HEK293 (cell line): ENCODE results near the gene DCAF15.

Experiments used
- CTCF ChIA-PET: fragments of 350-600 bp; formaldehyde crosslinking; extraction: SDS; loops from one replicate; lab custom pipeline; 2021; ENCODE audit warnings: antibody characterized with exemption; lab: Yijun Ruan, JAX
- POLR2A ChIA-PET: fragments of 300-600 bp; formaldehyde crosslinking; extraction: SDS; loops from one replicate; lab custom pipeline; 2020; ENCODE audit warnings: antibody characterized with exemption, inconsistent platforms; lab: Yijun Ruan, JAX
- H3K27ac ChIP-seq: fragments of 200-500 bp; sonication (Bioruptor generic); 2 replicates; pipeline ENCODE4 v1.5.1; 2014; ENCODE audit warnings: low read depth, low read length, control low read depth, inconsistent platforms; ENCODE audit errors: extremely low read depth
- H3K36me3 ChIP-seq, 2 experiments: fragments of 200-500 bp in 1 of 2; sonication (Bioruptor generic) in 1 of 2; 1 replicate in 1 of 2; 2 replicates in 1 of 2; pipeline ENCODE4 v1.5.1; 2014 to 2017; ENCODE audit warnings: inconsistent platforms in 2 of 2, low read length in 2 of 2; ENCODE audit not compliant: control insufficient read depth in 2 of 2, insufficient read depth in 1 of 2
- H3K4me1 ChIP-seq: fragments of 200-500 bp; sonication (Bioruptor generic); 2 replicates; pipeline ENCODE4 v1.5.1; 2014; ENCODE audit warnings: mild to moderate bottlenecking, low read length, inconsistent platforms; ENCODE audit not compliant: control insufficient read depth, insufficient read depth
- H3K4me3 ChIP-seq: 2 replicates; pipeline ENCODE4 v1.5.1; 2011; ENCODE audit warnings: low read depth, mild to moderate bottlenecking, control low read depth, low read length, moderate library complexity
- H3K9me3 ChIP-seq: fragments of 200-500 bp; sonication (Bioruptor generic); 2 replicates; pipeline ENCODE4 v1.5.1; 2014; ENCODE audit warnings: low read depth, low read length, inconsistent platforms; ENCODE audit not compliant: control insufficient read depth, insufficient read depth
- EGR2 ChIP-seq: fragments of 450-650 bp; formaldehyde crosslinking; IDR thresholded peaks from 2 replicates; pipeline ENCODE4 v1.5.1; 2016; ENCODE audit warnings: low read depth, missing biosample characterization, missing genetic modification characterization
- KLF16 ChIP-seq: fragments of 450-650 bp; formaldehyde crosslinking; IDR thresholded peaks from 2 replicates; pipeline ENCODE4 v1.5.1; 2017; ENCODE audit warnings: missing biosample characterization, missing genetic modification characterization
- KLF17 ChIP-seq: fragments of 450-650 bp; formaldehyde crosslinking; IDR thresholded peaks from 2 replicates; pipeline ENCODE4 v1.5.1; 2016; ENCODE audit warnings: missing biosample characterization, missing genetic modification characterization
- MYNN ChIP-seq: fragments of 450-650 bp; formaldehyde crosslinking; IDR thresholded peaks from 2 replicates; pipeline ENCODE4 v1.5.1; 2016; ENCODE audit warnings: missing biosample characterization, missing genetic modification characterization, borderline replicate concordance
- PATZ1 ChIP-seq: fragments of 450-650 bp; formaldehyde crosslinking; IDR thresholded peaks from 2 replicates; pipeline ENCODE4 v1.5.1; 2016; ENCODE audit warnings: missing biosample characterization, missing genetic modification characterization
- RBAK ChIP-seq: fragments of 450-650 bp; formaldehyde crosslinking; IDR thresholded peaks from 2 replicates; pipeline ENCODE4 v1.5.1; 2016; ENCODE audit warnings: missing biosample characterization, missing genetic modification characterization
- SCRT2 ChIP-seq: fragments of 450-650 bp; formaldehyde crosslinking; IDR thresholded peaks from 2 replicates; pipeline ENCODE4 v1.5.1; 2016; ENCODE audit warnings: missing biosample characterization, missing genetic modification characterization
- SP3 ChIP-seq: fragments of 450-650 bp; formaldehyde crosslinking; IDR thresholded peaks from 2 replicates; pipeline ENCODE4 v1.5.1; 2016; ENCODE audit warnings: missing biosample characterization, missing genetic modification characterization
- SP7 ChIP-seq: fragments of 450-650 bp; formaldehyde crosslinking; IDR thresholded peaks from 2 replicates; pipeline ENCODE4 v1.5.1; 2016; ENCODE audit warnings: missing biosample characterization, missing genetic modification characterization
- YY1 ChIP-seq: fragments of 450-650 bp; formaldehyde crosslinking; IDR thresholded peaks from 2 replicates; pipeline ENCODE4 v1.5.1; 2018; ENCODE audit warnings: missing biosample characterization, missing genetic modification characterization
- ZBTB7A ChIP-seq: fragments of 450-650 bp; formaldehyde crosslinking; IDR thresholded peaks from 2 replicates; pipeline ENCODE4 v1.5.1; 2016; ENCODE audit warnings: low read depth, missing biosample characterization, missing genetic modification characterization
- ZIC2 ChIP-seq: fragments of 450-650 bp; formaldehyde crosslinking; IDR thresholded peaks from 2 replicates; pipeline ENCODE4 v1.5.1; 2016; ENCODE audit warnings: missing biosample characterization, missing genetic modification characterization
- ZNF239 ChIP-seq: fragments of 450-650 bp; formaldehyde crosslinking; IDR thresholded peaks from 2 replicates; pipeline ENCODE4 v1.5.1; 2016; ENCODE audit warnings: missing biosample characterization, missing genetic modification characterization
- ZNF398 ChIP-seq: fragments of 450-650 bp; formaldehyde crosslinking; IDR thresholded peaks from 2 replicates; pipeline ENCODE4 v1.5.1; 2017; ENCODE audit warnings: missing biosample characterization, missing genetic modification characterization
- ZNF585B ChIP-seq: fragments of 450-650 bp; formaldehyde crosslinking; IDR thresholded peaks from 2 replicates; pipeline ENCODE4 v1.5.1; 2016; ENCODE audit warnings: missing biosample characterization, missing genetic modification characterization
- ZNF658 ChIP-seq: fragments of 450-650 bp; formaldehyde crosslinking; IDR thresholded peaks from 2 replicates; pipeline ENCODE4; 2016; ENCODE audit warnings: missing biosample characterization, missing genetic modification characterization
- ZNF76 ChIP-seq: fragments of 450-650 bp; formaldehyde crosslinking; IDR thresholded peaks from 2 replicates; pipeline ENCODE4; 2016; ENCODE audit warnings: low read depth, missing biosample characterization, missing genetic modification characterization, borderline replicate concordance
- ZSCAN18 ChIP-seq: fragments of 450-650 bp; formaldehyde crosslinking; IDR thresholded peaks from 2 replicates; pipeline ENCODE4 v1.5.1; 2016; ENCODE audit warnings: missing biosample characterization, missing genetic modification characterization
- TF ChIP-seq, protein P1 (sequence below): fragments of 450-650 bp; IDR thresholded peaks from 2 replicates; pipeline ENCODE4 v1.5.1; 2018; ENCODE audit warnings: missing biosample characterization, mild to moderate bottlenecking, missing genetic modification characterization
- TF ChIP-seq, protein P2 (sequence below): sonication (generic); formaldehyde crosslinking; IDR thresholded peaks from 2 replicates; pipeline ENCODE4 v1.8.1; 2022; ENCODE audit warnings: mild to moderate bottlenecking, moderate library complexity, missing genetic modification reagents
- TF ChIP-seq, protein P3 (sequence below): fragments of 450-650 bp; formaldehyde crosslinking; conservative IDR thresholded peaks from 2 replicates; pipeline ENCODE4 v1.5.1; 2016; ENCODE audit warnings: low read depth, missing biosample characterization, missing genetic modification characterization

DCAF15 gene

GRCh38 chr19:14005349-14006084 lies 53.2 kb downstream of the DCAF15 start (continued):
- no peak for TF ChIP-seq RBAK (tag by site-specific recombination)
- no peak for TF ChIP-seq ZIC2 (tag by site-specific recombination)
- no peak for TF ChIP-seq ZNF585B (tag by site-specific recombination)
- TF ChIP-seq, protein P1, sequence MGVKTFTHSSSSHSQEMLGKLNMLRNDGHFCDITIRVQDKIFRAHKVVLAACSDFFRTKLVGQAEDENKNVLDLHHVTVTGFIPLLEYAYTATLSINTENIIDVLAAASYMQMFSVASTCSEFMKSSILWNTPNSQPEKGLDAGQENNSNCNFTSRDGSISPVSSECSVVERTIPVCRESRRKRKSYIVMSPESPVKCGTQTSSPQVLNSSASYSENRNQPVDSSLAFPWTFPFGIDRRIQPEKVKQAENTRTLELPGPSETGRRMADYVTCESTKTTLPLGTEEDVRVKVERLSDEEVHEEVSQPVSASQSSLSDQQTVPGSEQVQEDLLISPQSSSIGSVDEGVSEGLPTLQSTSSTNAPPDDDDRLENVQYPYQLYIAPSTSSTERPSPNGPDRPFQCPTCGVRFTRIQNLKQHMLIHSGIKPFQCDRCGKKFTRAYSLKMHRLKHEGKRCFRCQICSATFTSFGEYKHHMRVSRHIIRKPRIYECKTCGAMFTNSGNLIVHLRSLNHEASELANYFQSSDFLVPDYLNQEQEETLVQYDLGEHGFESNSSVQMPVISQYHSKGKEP (tag by site-specific recombination), result no peak
- no peak for TF ChIP-seq ZNF239
- no peak for TF ChIP-seq ZSCAN18 (tag by site-specific recombination)

DNA sequence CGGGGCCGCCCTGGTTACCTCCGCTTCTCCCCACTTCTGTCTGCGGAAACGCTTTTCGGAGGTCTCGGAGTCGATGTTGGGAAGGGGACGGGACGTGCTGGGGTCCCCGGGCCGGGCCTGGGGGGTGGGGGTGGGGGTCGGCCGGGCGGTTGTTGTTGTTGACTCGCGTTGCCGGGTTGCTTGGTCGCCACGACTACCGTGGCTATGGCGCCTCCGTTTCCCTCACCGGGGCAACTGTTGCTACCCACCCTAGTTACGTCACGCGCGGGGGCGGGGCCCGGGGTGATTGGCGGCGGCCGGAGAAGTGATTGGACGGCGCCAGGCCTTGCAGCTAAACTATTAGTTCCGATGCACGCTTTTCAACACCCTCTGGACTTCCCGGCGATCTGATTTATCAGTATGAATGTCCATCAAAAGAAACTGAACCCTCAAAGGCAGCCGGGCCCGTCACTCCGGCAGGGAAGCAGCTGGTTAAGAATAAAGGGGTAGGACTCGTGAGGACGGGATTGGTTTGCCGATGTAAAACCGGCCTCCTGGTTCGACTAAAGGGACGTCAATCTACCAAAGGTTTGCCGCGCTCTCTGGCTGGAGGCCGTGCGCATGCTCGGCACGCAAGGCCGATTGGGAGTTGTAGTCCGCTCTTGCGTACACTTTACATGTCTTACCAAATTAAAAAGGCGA lies 53.9 kb downstream of the DCAF15 start, which contains the start of gene RFX1:
Gene RFX1, minus strand, starts transcription at position 236 of the 681 bp plus-strand sequence. CDS start 12,477 bp downstream, outside the sequence.
- Histone ChIP-seq H3K27ac (peak within 1 kb of the TSS; percentile 89), H3K36me3 (no peaks in the 10 kb centered on the region), H3K9me3 (no peaks in the 10 kb centered on the region), H3K4me3 (peak within 1 kb of the TSS; percentile 92), H3K4me1 (no peaks in the 10 kb centered on the region)
- ChIA-PET POLR2A (interaction anchor here (0.5 to 2.5 kb wide), 16 partner anchors 10 to 812 kb away, joined by 3 to 11 read pairs (median 4); partner anchors contain the start of genes DCAF15 and IL27RA), CTCF (interaction anchor here (0.7 to 2.1 kb wide), 6 partner anchors 22 to 97 kb away, joined by 3 to 7 read pairs (median 4); partner anchors contain the start of gene RLN3)
- TF ChIP-seq SP7 (no peak), ZNF398 (no peak), ZNF658 (tag by site-specific recombination) (no peak), KLF16 (tag by site-specific recombination) (0 out of 2 replicates have a peak, but pooled peaks have one; percentile 18), ZBTB7A (tag by site-specific recombination) (peak; percentile 60; the same call in 1 of the 2 replicates), SP3 (tag by site-specific recombination) (peak; percentile 94), ZNF76 (peak; percentile 97), EGR2 (tag by site-specific recombination) (0 out of 2 replicates have a peak, but pooled peaks have one; percentile 19), YY1 (tag by site-specific recombination) (peak; percentile 53), SCRT2 (tag by site-specific recombination) (peak; percentile 99), MYNN (peak; percentile 97), ZIC2 (tag by site-specific recombination) (no peak), KLF17 (tag by site-specific recombination) (no peak), PATZ1 (peak; percentile 59)
- TF ChIP-seq, protein P2, sequence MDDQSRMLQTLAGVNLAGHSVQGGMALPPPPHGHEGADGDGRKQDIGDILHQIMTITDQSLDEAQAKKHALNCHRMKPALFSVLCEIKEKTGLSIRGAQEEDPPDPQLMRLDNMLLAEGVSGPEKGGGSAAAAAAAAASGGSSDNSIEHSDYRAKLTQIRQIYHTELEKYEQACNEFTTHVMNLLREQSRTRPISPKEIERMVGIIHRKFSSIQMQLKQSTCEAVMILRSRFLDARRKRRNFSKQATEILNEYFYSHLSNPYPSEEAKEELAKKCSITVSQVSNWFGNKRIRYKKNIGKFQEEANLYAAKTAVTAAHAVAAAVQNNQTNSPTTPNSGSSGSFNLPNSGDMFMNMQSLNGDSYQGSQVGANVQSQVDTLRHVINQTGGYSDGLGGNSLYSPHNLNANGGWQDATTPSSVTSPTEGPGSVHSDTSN (CRISPR knock-in tag), result peak; percentile 99
- TF ChIP-seq, protein P3, sequence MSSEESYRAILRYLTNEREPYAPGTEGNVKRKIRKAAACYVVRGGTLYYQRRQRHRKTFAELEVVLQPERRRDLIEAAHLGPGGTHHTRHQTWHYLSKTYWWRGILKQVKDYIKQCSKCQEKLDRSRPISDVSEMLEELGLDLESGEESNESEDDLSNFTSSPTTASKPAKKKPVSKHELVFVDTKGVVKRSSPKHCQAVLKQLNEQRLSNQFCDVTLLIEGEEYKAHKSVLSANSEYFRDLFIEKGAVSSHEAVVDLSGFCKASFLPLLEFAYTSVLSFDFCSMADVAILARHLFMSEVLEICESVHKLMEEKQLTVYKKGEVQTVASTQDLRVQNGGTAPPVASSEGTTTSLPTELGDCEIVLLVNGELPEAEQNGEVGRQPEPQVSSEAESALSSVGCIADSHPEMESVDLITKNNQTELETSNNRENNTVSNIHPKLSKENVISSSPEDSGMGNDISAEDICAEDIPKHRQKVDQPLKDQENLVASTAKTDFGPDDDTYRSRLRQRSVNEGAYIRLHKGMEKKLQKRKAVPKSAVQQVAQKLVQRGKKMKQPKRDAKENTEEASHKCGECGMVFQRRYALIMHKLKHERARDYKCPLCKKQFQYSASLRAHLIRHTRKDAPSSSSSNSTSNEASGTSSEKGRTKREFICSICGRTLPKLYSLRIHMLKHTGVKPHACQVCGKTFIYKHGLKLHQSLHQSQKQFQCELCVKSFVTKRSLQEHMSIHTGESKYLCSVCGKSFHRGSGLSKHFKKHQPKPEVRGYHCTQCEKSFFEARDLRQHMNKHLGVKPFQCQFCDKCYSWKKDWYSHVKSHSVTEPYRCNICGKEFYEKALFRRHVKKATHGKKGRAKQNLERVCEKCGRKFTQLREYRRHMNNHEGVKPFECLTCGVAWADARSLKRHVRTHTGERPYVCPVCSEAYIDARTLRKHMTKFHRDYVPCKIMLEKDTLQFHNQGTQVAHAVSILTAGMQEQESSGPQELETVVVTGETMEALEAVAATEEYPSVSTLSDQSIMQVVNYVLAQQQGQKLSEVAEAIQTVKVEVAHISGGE (tag by site-specific recombination), result peak; percentile 85; the same call in 1 of the 2 replicates
